H1 (cell line): ENCODE data around the gene SYT13.

ENCODE experiments used
- BCL11A ChIP-seq, 2 experiments: IDR thresholded peaks; one replicate each; pipeline ENCODE4 v1.6.1; 2011; ENCODE audit warnings: low read depth in 2 of 2, low read length in 2 of 2, mild to moderate bottlenecking in 2 of 2
- CREB1 ChIP-seq: IDR thresholded peaks from 2 replicates; pipeline ENCODE4 v1.6.1; 2012; ENCODE audit warnings: inconsistent platforms
- EGR1 ChIP-seq: IDR thresholded peaks from 2 replicates; pipeline ENCODE4 v1.6.1; 2011; ENCODE audit warnings: low read depth, low read length, borderline replicate concordance
- EZH2 ChIP-seq: fragments of 200-600 bp; sonication (generic); IDR thresholded peaks from 2 replicates; pipeline ENCODE4 v1.7.1; 2012; ENCODE audit warnings: low read depth, mild to moderate bottlenecking, moderate library complexity, low read length, inconsistent platforms; ENCODE audit not compliant: severe bottlenecking
- JUND ChIP-seq: IDR thresholded peaks from 2 replicates; pipeline ENCODE4 v1.6.1; 2011; ENCODE audit warnings: mild to moderate bottlenecking, improper control_type of control experiment, low read length
- KDM1A ChIP-seq: fragments of 200-600, 300-600 bp; sonication (generic); IDR thresholded peaks from 2 replicates; pipeline ENCODE4 v1.7.1; 2016; ENCODE audit warnings: mild to moderate bottlenecking, low read length, borderline replicate concordance
- POLR2A ChIP-seq, 2 experiments: IDR thresholded peaks; 1 replicate in 1 of 2; 2 replicates in 1 of 2; pipeline ENCODE4 v1.6.1; 2011; ENCODE audit warnings: low read depth in 2 of 2, low read length in 2 of 2, mild to moderate bottlenecking in 2 of 2; ENCODE audit errors: control extremely low read depth in 1 of 2
- POLR2AphosphoS5 ChIP-seq: IDR thresholded peaks from 2 replicates; pipeline ENCODE4 v1.6.1; 2011; ENCODE audit warnings: low read depth, low read length
- SIX5 ChIP-seq: IDR thresholded peaks from 2 replicates; pipeline ENCODE4 v1.6.1; 2011; ENCODE audit warnings: mild to moderate bottlenecking, low read depth, low read length
- SP1 ChIP-seq: IDR thresholded peaks from 2 replicates; pipeline ENCODE4 v1.6.1; 2011; ENCODE audit warnings: low read depth, low read length
- YY1 ChIP-seq: IDR thresholded peaks from 2 replicates; pipeline ENCODE4 v1.6.1; 2011; ENCODE audit warnings: low read depth, mild to moderate bottlenecking, low read length
- ZNF274 ChIP-seq: IDR thresholded peaks from 2 replicates; pipeline ENCODE4 v1.7.0; 2012; ENCODE audit warnings: low read length, borderline replicate concordance; ENCODE audit errors: extremely low read depth
- TF ChIP-seq, protein P1 (sequence below), 3 experiments: IDR thresholded peaks; 1 replicate in 2 of 3; 2 replicates in 1 of 3; pipeline versions ENCODE4 v1.5.1 to v1.6.1; 2011; ENCODE audit warnings: low read length in 3 of 3, mild to moderate bottlenecking in 3 of 3, inconsistent platforms in 2 of 3, low read depth in 1 of 3, moderate library complexity in 1 of 3; ENCODE audit not compliant: insufficient read depth in 1 of 3; ENCODE audit errors: control extremely low read depth in 1 of 3

DNA sequence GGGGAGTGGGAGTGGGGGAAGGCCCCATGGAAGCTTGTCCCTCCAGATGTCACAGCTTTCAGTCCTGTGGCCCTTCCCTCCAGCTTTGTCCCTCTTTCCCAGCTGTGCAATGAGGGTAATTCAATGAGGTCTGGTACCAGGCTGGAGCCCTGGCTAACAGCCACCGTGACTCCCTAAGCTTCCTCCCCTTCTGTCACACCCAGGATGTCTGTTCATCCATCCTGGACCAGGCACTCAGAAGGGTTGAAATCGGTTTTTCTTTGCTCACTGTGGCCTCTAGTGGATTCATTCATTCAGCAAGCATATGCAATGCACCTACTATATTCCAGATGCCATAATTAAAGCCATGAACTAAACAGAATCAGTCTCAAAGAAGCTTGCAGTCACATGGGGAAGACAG lies 38.7 kb downstream of the SYT13 start:
- TF ChIP-seq ZNF274 = no peak
- TF ChIP-seq CREB1 = no peak
- no peak for TF ChIP-seq POLR2A (IDR thresholded peaks at IDR 0.05; ENCODE audit: control extremely low read depth in 1 of 2, low read depth in 2 of 2, low read length in 2 of 2)
- TF ChIP-seq, protein P1, sequence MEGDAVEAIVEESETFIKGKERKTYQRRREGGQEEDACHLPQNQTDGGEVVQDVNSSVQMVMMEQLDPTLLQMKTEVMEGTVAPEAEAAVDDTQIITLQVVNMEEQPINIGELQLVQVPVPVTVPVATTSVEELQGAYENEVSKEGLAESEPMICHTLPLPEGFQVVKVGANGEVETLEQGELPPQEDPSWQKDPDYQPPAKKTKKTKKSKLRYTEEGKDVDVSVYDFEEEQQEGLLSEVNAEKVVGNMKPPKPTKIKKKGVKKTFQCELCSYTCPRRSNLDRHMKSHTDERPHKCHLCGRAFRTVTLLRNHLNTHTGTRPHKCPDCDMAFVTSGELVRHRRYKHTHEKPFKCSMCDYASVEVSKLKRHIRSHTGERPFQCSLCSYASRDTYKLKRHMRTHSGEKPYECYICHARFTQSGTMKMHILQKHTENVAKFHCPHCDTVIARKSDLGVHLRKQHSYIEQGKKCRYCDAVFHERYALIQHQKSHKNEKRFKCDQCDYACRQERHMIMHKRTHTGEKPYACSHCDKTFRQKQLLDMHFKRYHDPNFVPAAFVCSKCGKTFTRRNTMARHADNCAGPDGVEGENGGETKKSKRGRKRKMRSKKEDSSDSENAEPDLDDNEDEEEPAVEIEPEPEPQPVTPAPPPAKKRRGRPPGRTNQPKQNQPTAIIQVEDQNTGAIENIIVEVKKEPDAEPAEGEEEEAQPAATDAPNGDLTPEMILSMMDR (IDR thresholded peaks at IDR 0.05; ENCODE audit: control extremely low read depth in 1 of 3, insufficient read depth in 1 of 3, low read depth in 1 of 3, low read length in 3 of 3) = no peak
- TF ChIP-seq BCL11A (IDR thresholded peaks at IDR 0.05; ENCODE audit: low read depth in 2 of 2, low read length in 2 of 2) = no peak
- TF ChIP-seq POLR2AphosphoS5 = no peak
- no peak for TF ChIP-seq YY1
- no peak for TF ChIP-seq SP1
- TF ChIP-seq KDM1A = no peak
- no peak for TF ChIP-seq EZH2
- TF ChIP-seq JUND = no peak
- TF ChIP-seq SIX5 = no peak
- no peak for TF ChIP-seq EGR1
